Measurements from ENCODE around the gene NUDT4. TPM values are rescaled to one million over a fixed set of nuclear protein-coding genes. Genes with fewer than 3 reads are reported as not detected.

The NUDT4 gene
- total and polyA plus RNA-seq, 2 of the 13 experiments (the other 11 are each of a cell fraction or from before 2014, with no cell fraction given) = 37.3 to 70.1 TPM

- CTCF ChIA-PET (ENCODE audit: low intra/inter-chr PET ratio, low total read pairs) = no interaction called here
- TF ChIP-seq HNF4A (CRISPR knock-in tag; IDR thresholded peaks at IDR 0.05) (no peak), ZBTB37 (CRISPR knock-in tag; IDR thresholded peaks at IDR 0.05) (no peak), SNRNP70 (IDR thresholded peaks at IDR 0.05; ENCODE audit: low read depth, low read length) (no peak), GTF2F1 (IDR thresholded peaks at IDR 0.05; ENCODE audit: low read length) (no peak), ZNF562 (CRISPR knock-in tag; IDR thresholded peaks at IDR 0.05; ENCODE audit: borderline replicate concordance) (no peak), NR2F6 (IDR thresholded peaks at IDR 0.05) (no peak), NR2F6 (CRISPR knock-in tag; IDR thresholded peaks at IDR 0.05) (no peak), CREBL2 (CRISPR knock-in tag; IDR thresholded peaks at IDR 0.05; ENCODE audit: borderline replicate concordance) (no peak), ZNF672 (CRISPR knock-in tag; IDR thresholded peaks at IDR 0.05) (no peak), ZKSCAN1 (IDR thresholded peaks at IDR 0.05; ENCODE audit: low read length) (no peak), ZNF775 (CRISPR knock-in tag; IDR thresholded peaks at IDR 0.05; ENCODE audit: borderline replicate concordance) (no peak)
- TF ChIP-seq, protein P1, sequence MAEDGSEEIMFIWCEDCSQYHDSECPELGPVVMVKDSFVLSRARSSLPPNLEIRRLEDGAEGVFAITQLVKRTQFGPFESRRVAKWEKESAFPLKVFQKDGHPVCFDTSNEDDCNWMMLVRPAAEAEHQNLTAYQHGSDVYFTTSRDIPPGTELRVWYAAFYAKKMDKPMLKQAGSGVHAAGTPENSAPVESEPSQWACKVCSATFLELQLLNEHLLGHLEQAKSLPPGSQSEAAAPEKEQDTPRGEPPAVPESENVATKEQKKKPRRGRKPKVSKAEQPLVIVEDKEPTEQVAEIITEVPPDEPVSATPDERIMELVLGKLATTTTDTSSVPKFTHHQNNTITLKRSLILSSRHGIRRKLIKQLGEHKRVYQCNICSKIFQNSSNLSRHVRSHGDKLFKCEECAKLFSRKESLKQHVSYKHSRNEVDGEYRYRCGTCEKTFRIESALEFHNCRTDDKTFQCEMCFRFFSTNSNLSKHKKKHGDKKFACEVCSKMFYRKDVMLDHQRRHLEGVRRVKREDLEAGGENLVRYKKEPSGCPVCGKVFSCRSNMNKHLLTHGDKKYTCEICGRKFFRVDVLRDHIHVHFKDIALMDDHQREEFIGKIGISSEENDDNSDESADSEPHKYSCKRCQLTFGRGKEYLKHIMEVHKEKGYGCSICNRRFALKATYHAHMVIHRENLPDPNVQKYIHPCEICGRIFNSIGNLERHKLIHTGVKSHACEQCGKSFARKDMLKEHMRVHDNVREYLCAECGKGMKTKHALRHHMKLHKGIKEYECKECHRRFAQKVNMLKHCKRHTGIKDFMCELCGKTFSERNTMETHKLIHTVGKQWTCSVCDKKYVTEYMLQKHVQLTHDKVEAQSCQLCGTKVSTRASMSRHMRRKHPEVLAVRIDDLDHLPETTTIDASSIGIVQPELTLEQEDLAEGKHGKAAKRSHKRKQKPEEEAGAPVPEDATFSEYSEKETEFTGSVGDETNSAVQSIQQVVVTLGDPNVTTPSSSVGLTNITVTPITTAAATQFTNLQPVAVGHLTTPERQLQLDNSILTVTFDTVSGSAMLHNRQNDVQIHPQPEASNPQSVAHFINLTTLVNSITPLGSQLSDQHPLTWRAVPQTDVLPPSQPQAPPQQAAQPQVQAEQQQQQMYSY (CRISPR knock-in tag; IDR thresholded peaks at IDR 0.05) = no peak
- TF ChIP-seq, protein P2, sequence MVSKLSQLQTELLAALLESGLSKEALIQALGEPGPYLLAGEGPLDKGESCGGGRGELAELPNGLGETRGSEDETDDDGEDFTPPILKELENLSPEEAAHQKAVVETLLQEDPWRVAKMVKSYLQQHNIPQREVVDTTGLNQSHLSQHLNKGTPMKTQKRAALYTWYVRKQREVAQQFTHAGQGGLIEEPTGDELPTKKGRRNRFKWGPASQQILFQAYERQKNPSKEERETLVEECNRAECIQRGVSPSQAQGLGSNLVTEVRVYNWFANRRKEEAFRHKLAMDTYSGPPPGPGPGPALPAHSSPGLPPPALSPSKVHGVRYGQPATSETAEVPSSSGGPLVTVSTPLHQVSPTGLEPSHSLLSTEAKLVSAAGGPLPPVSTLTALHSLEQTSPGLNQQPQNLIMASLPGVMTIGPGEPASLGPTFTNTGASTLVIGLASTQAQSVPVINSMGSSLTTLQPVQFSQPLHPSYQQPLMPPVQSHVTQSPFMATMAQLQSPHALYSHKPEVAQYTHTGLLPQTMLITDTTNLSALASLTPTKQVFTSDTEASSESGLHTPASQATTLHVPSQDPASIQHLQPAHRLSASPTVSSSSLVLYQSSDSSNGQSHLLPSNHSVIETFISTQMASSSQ (IDR thresholded peaks at IDR 0.05; ENCODE audit: low read depth) = no peak
- TF ChIP-seq, protein P2 (CRISPR knock-in tag; IDR thresholded peaks at IDR 0.05; ENCODE audit: borderline replicate concordance) = no peak
- TF ChIP-seq, protein P3, sequence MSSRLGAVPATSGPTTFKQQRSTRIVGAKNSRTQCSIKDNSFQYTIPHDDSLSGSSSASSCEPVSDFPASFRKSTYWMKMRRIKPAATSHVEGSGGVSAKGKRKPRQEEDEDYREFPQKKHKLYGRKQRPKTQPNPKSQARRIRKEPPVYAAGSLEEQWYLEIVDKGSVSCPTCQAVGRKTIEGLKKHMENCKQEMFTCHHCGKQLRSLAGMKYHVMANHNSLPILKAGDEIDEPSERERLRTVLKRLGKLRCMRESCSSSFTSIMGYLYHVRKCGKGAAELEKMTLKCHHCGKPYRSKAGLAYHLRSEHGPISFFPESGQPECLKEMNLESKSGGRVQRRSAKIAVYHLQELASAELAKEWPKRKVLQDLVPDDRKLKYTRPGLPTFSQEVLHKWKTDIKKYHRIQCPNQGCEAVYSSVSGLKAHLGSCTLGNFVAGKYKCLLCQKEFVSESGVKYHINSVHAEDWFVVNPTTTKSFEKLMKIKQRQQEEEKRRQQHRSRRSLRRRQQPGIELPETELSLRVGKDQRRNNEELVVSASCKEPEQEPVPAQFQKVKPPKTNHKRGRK (CRISPR knock-in tag; IDR thresholded peaks at IDR 0.05) = no peak
Measured at GRCh38 chr12:93430280-93430679, 52.6 kb downstream of the NUDT4 start.

More at GRCh38 chr12:93430280-93430679, 52.6 kb downstream of the NUDT4 start:
- 0 out of 5 replicates have a peak, but pooled peaks cover 0 to 2% of the 10 kb centered on the region in 2 experiments for H3K36me3 ChIP-seq (replicated peaks in 1 of 2; ENCODE audit: control insufficient read depth in 1 of 2, insufficient read depth in 2 of 2, low read length in 2 of 2)
- peaks cover 84% of the 10 kb centered on the region for H4K20me1 ChIP-seq (ENCODE audit: insufficient read depth, low read length)
- POLR2A ChIA-PET = no interaction called here
- H3K27me3 ChIP-seq (ENCODE audit: control insufficient read depth in 1 of 2, insufficient read depth in 2 of 2, low read length in 2 of 2) = no peaks in the 10 kb centered on the region
- ATAC-seq (no peak), FAIRE-seq (no peak), DNase-seq (ENCODE audit: low spot score) (no peak)
- in situ Hi-C loops (cut with HindIII; ENCODE audit: extremely low pct_ligation_motif_present, low pct_unique_long_range_greater_than_20kb) = no loop called here
- no peak overlapping the region for H3K4me2 ChIP-seq (ENCODE audit: low read depth, low read length)
- BruUV-seq (replicated peaks) = no TSS peak
- H3K79me2 ChIP-seq (ENCODE audit: insufficient read depth, low read length) = peaks cover 94% of the 10 kb centered on the region
- H3K4me1 ChIP-seq (ENCODE audit: insufficient read depth, low read length) = peaks cover 62% of the 10 kb centered on the region
- no peaks in the 10 kb centered on the region for H3K9me3 ChIP-seq (ENCODE audit: low read length)
- H3K9ac ChIP-seq (ENCODE audit: insufficient read depth, low read depth, low read length) = no peak overlapping the region
- no peak overlapping the region for H2AFZ ChIP-seq (ENCODE audit: low read length)
- WGBS (ENCODE audit: low lambda C conversion rate) = 96% methylated on average over 4 of the region's 4 CpGs
- H3K27ac ChIP-seq (ENCODE audit: extremely low read length, insufficient read depth, low read length) = no peak overlapping the region
- no peak overlapping the region for H3K4me3 ChIP-seq (replicated peaks in 1 of 3; ENCODE audit: insufficient read depth in 1 of 3, low read depth in 2 of 3, low read length in 3 of 3)
- intact Hi-C loops (cut with micrococcal nuclease; ENCODE audit: unreplicated experiment) = no loop called here

Measured in HepG2 (cell line).